Sigmoid colon (tissue), 4 donors: ENCODE measurements around the gene ZBED1.

Source experiments
- CTCF ChIP-seq, 4 experiments: fragments of 450-650 bp in 3 of 4; fragments of 200-600 bp in 1 of 4; IDR thresholded peaks; one replicate each; pipeline ENCODE4 v1.5.1; 2016 to 2019; ENCODE audit warnings: antibody characterized with exemption in 4 of 4, mild to moderate bottlenecking in 3 of 4, moderate library complexity in 2 of 4
- EP300 ChIP-seq, 4 donors: sonication (generic); formaldehyde crosslinking; IDR thresholded peaks; one replicate each; pipeline ENCODE4 v1.6.1; 2017; ENCODE audit warnings: antibody characterized with exemption in 4 of 4
- POLR2A ChIP-seq, 2 donors: fragments of 450-650 bp; IDR thresholded peaks; one replicate each; pipeline ENCODE4 v1.6.1; 2016; ENCODE audit warnings: antibody characterized with exemption in 2 of 2, mild to moderate bottlenecking in 2 of 2, moderate library complexity in 2 of 2
- POLR2AphosphoS5 ChIP-seq, 4 donors: sonication (generic); formaldehyde crosslinking; IDR thresholded peaks; one replicate each; pipeline ENCODE4 v1.6.1; 2017; ENCODE audit warnings: antibody characterized with exemption in 4 of 4

GRCh38 chrX:2489446-2490445 lies 11.0 kb downstream of the ZBED1 start:
- TF ChIP-seq EP300 (IDR thresholded peaks at IDR 0.05): no peak
- TF ChIP-seq CTCF (IDR thresholded peaks at IDR 0.05): no peak
- TF ChIP-seq POLR2AphosphoS5 (IDR thresholded peaks at IDR 0.05): no peak
- no peak for TF ChIP-seq POLR2A (IDR thresholded peaks at IDR 0.05)
